GM15510 (cell line): Measurements from ENCODE around the gene BOD1.

Experiments
- POLR2A ChIP-seq: IDR thresholded peaks from 3 replicates; pipeline ENCODE4 v1.6.1; 2011; ENCODE audit warnings: borderline replicate concordance; ENCODE audit not compliant: insufficient read length; ENCODE audit errors: extremely low read depth

BOD1 gene

GRCh38 chr5:173602423-173602822 lies 14.0 kb downstream of the BOD1 start:
- TF ChIP-seq POLR2A = no peak

GRCh38 chr5:173598686-173599085 lies 17.8 kb downstream of the BOD1 start:
- TF ChIP-seq POLR2A = no peak

GRCh38 chr5:173597304-173597703 lies 19.1 kb downstream of the BOD1 start:
- no peak for TF ChIP-seq POLR2A

GRCh38 chr5:173595841-173596240 lies 20.6 kb downstream of the BOD1 start:
- no peak for TF ChIP-seq POLR2A

GRCh38 chr5:173594061-173594460 lies 22.4 kb downstream of the BOD1 start:
- TF ChIP-seq POLR2A = no peak

GRCh38 chr5:173592050-173592669 lies 24.3 kb downstream of the BOD1 start:
- no peak for TF ChIP-seq POLR2A

GRCh38 chr5:173591056-173591514 lies 25.4 kb downstream of the BOD1 start:
- no peak for TF ChIP-seq POLR2A

- TF ChIP-seq POLR2A = no peak
Measured at GRCh38 chr5:173590436-173591055, 25.9 kb downstream of the BOD1 start.

GRCh38 chr5:173583346-173583745 lies 33.1 kb downstream of the BOD1 start:
- no peak for TF ChIP-seq POLR2A

- TF ChIP-seq POLR2A = no peak
Measured at GRCh38 chr5:173582216-173583111, 34.0 kb downstream of the BOD1 start.

- TF ChIP-seq POLR2A = no peak
Measured at GRCh38 chr5:173581408-173582215, 34.8 kb downstream of the BOD1 start.

GRCh38 chr5:173578947-173579615 lies 37.4 kb downstream of the BOD1 start:
- TF ChIP-seq POLR2A = no peak

GRCh38 chr5:173577817-173578216 lies 38.6 kb downstream of the BOD1 start:
- TF ChIP-seq POLR2A = no peak

GRCh38 chr5:173577166-173577565 lies 39.3 kb downstream of the BOD1 start:
- TF ChIP-seq POLR2A = no peak
